ENCODE measurements around the gene ZW10. TPM values are rescaled to one million over a fixed set of nuclear protein-coding genes. Genes with fewer than 3 reads are reported as not detected.

The ZW10 gene
- total RNA-seq (ENCODE audit: low replicate concordance) = 30.6 and 35.7 TPM in 2 replicates

- Mint-ChIP-seq H3K9me3 (no peaks in the 10 kb centered on the region), H3K27me3 (ENCODE audit: insufficient read depth, low read depth) (no peaks in the 10 kb centered on the region), H3K4me1 (peaks cover 11% of the 10 kb centered on the region), H3K27ac (peak within 1 kb of the TSS; percentile 98), H3K36me3 (peaks cover 5% of the 10 kb centered on the region), H3K4me3 (peak within 1 kb of the TSS; percentile 98)
- H3K4me1 ChIP-seq = peaks cover 3% of the 10 kb centered on the region
- DNase-seq (ENCODE audit: low spot score) = peak; percentile 97
- TF ChIP-seq EZH2phosphoT487 (IDR thresholded peaks at IDR 0.05) (no peak), EZH2 (IDR thresholded peaks at IDR 0.05) (no peak)
- TF ChIP-seq, protein P1, sequence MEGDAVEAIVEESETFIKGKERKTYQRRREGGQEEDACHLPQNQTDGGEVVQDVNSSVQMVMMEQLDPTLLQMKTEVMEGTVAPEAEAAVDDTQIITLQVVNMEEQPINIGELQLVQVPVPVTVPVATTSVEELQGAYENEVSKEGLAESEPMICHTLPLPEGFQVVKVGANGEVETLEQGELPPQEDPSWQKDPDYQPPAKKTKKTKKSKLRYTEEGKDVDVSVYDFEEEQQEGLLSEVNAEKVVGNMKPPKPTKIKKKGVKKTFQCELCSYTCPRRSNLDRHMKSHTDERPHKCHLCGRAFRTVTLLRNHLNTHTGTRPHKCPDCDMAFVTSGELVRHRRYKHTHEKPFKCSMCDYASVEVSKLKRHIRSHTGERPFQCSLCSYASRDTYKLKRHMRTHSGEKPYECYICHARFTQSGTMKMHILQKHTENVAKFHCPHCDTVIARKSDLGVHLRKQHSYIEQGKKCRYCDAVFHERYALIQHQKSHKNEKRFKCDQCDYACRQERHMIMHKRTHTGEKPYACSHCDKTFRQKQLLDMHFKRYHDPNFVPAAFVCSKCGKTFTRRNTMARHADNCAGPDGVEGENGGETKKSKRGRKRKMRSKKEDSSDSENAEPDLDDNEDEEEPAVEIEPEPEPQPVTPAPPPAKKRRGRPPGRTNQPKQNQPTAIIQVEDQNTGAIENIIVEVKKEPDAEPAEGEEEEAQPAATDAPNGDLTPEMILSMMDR (IDR thresholded peaks at IDR 0.05) = peak; percentile 98
- no peaks in the 10 kb centered on the region for H3K9me3 ChIP-seq (ENCODE audit: low read depth)
- H2AFZ ChIP-seq (replicated peaks) = peak within 1 kb of the TSS; percentile 91
- no peaks in the 10 kb centered on the region for H4K20me1 ChIP-seq (ENCODE audit: low read depth)
- H3K36me3 ChIP-seq = peaks cover 5% of the 10 kb centered on the region
- H3K4me3 ChIP-seq = peak within 1 kb of the TSS; percentile 87
- H3K79me2 ChIP-seq (ENCODE audit: low read depth) = peaks cover 41% of the 10 kb centered on the region
- H3K27me3 ChIP-seq = peaks cover 16% of the 10 kb centered on the region
- H3K27ac ChIP-seq = no peak within 1 kb of the TSS
- H3K9ac ChIP-seq = peak within 1 kb of the TSS; percentile 86
- peak within 1 kb of the TSS; percentile 78 for H3K4me2 ChIP-seq
- no peaks in the 10 kb centered on the region for H3F3A ChIP-seq (ENCODE audit: low read depth)
Observed at GRCh38 chr11:113773416-113774173, at the start of gene ZW10. TSS of gene ZW10 (minus strand) at chr11:113773692. CDS start at chr11:113773666, 26 bp downstream.

DNA sequence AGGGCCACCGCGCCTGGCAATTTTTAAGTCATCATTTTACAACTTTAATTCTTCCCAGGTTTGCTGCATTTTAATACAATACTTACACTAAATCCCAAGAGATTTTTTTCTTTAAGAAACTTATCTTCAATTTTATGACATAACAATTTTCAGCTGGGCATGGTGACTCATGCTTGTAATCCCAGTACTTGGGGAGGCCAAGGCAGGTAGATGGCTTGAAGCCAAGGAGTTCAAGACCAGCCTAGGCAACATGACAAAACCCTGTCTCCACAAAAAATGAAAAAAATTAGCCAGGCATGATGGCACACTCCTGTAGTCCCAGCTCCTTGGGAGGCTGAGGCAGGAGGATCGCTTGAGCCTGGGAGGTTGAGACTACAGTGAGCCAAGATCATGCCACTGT lies 44.9 kb upstream of the ZW10 start:
- Mint-ChIP-seq H3K4me1 (peaks cover 18% of the 10 kb centered on the region), H3K4me3 (no peak overlapping the region), H3K27ac (no peak overlapping the region), H3K27me3 (ENCODE audit: insufficient read depth, low read depth) (no peaks in the 10 kb centered on the region), H3K9me3 (peaks cover 3% of the 10 kb centered on the region), H3K36me3 (peaks cover 51% of the 10 kb centered on the region)
- Histone ChIP-seq H3K9ac (no peak overlapping the region), H3K9me3 (ENCODE audit: low read depth) (no peaks in the 10 kb centered on the region), H3K27me3 (no peaks in the 10 kb centered on the region), H3K79me2 (ENCODE audit: low read depth) (no peaks in the 10 kb centered on the region), H3K4me1 (peaks cover 14% of the 10 kb centered on the region), H3K36me3 (peaks cover 3% of the 10 kb centered on the region), H3F3A (ENCODE audit: low read depth) (peaks cover 8% of the 10 kb centered on the region), H4K20me1 (ENCODE audit: low read depth) (no peaks in the 10 kb centered on the region), H3K4me2 (no peak overlapping the region), H2AFZ (replicated peaks) (no peak overlapping the region), H3K27ac (no peak overlapping the region), H3K4me3 (no peak overlapping the region)
- TF ChIP-seq EZH2 (IDR thresholded peaks at IDR 0.05) (no peak), EZH2phosphoT487 (IDR thresholded peaks at IDR 0.05) (no peak)
- TF ChIP-seq, protein P1 (IDR thresholded peaks at IDR 0.05) = no peak
- DNase-seq (ENCODE audit: low spot score) = no peak

GRCh38 chr11:113817626-113818025 lies 44.1 kb upstream of the ZW10 start:
- no peaks in the 10 kb centered on the region for H3K9me3 Mint-ChIP-seq
- no peaks in the 10 kb centered on the region for H3K27me3 Mint-ChIP-seq (ENCODE audit: insufficient read depth, low read depth)
- H3K4me1 Mint-ChIP-seq = peaks cover 26% of the 10 kb centered on the region
- H2AFZ ChIP-seq (replicated peaks) = no peak overlapping the region
- no peaks in the 10 kb centered on the region for H4K20me1 ChIP-seq (ENCODE audit: low read depth)
- no peaks in the 10 kb centered on the region for H3K9me3 ChIP-seq (ENCODE audit: low read depth)
- H3K4me3 ChIP-seq = no peak overlapping the region
- H3K4me2 ChIP-seq = no peak overlapping the region
- H3K27ac Mint-ChIP-seq = no peak overlapping the region
- H3K4me3 Mint-ChIP-seq = no peak overlapping the region
- H3F3A ChIP-seq (ENCODE audit: low read depth) = peaks cover 8% of the 10 kb centered on the region
- peaks cover 22% of the 10 kb centered on the region for H3K4me1 ChIP-seq
- no peak for TF ChIP-seq EZH2phosphoT487 (IDR thresholded peaks at IDR 0.05)
- TF ChIP-seq, protein P1 (IDR thresholded peaks at IDR 0.05) = no peak
- no peak for TF ChIP-seq EZH2 (IDR thresholded peaks at IDR 0.05)
- no peak for DNase-seq (ENCODE audit: low spot score)
- no peak overlapping the region for H3K9ac ChIP-seq
- no peaks in the 10 kb centered on the region for H3K79me2 ChIP-seq (ENCODE audit: low read depth)
- no peak overlapping the region for H3K27ac ChIP-seq
- H3K27me3 ChIP-seq = no peaks in the 10 kb centered on the region
- H3K36me3 Mint-ChIP-seq = peaks cover 48% of the 10 kb centered on the region
- peaks cover 4% of the 10 kb centered on the region for H3K36me3 ChIP-seq
